ACC112 (cell line): ENCODE results near the gene ACOX1.

Experiments
- H2AFZ ChIP-seq: fragments of 200-600 bp; sonication (generic); one replicate; pipeline ENCODE4 v1.6.0; 2017; ENCODE audit warnings: antibody characterized with exemption, low read length; ENCODE audit not compliant: unreplicated experiment
- H3K27ac ChIP-seq: fragments of 200-600 bp; sonication (generic); 2 replicates; pipeline ENCODE4 v1.5.1; 2014; ENCODE audit warnings: low read depth, mild to moderate bottlenecking, antibody characterized with exemption, low read length, moderate library complexity
- H3K27me3 ChIP-seq: fragments of 200-600 bp; sonication (generic); 2 replicates; pipeline ENCODE4 v1.6.1; 2014; ENCODE audit warnings: mild to moderate bottlenecking, antibody characterized with exemption, low read length, moderate library complexity, mixed read lengths; ENCODE audit not compliant: insufficient read depth
- H3K36me3 ChIP-seq: fragments of 200-600 bp; sonication (generic); 2 replicates; pipeline ENCODE4 v1.6.1; 2016; ENCODE audit warnings: mild to moderate bottlenecking, antibody characterized with exemption, low read length, moderate library complexity, mixed read lengths; ENCODE audit not compliant: insufficient read depth
- H3K4me1 ChIP-seq: fragments of 200-600 bp; sonication (generic); one replicate; pipeline ENCODE4 v1.6.1; 2016; ENCODE audit warnings: low read length, mixed read lengths; ENCODE audit not compliant: insufficient read depth, unreplicated experiment, control insufficient read depth
- H3K4me3 ChIP-seq: fragments of 200-600 bp; sonication (generic); 2 replicates; pipeline ENCODE4 v1.5.1; 2014; ENCODE audit warnings: mild to moderate bottlenecking, low read depth, low read length
- H3K79me2 ChIP-seq: fragments of 200-600 bp; sonication (generic); one replicate; pipeline ENCODE4 v1.6.0; 2016; ENCODE audit warnings: low read length; ENCODE audit not compliant: control insufficient read depth, unreplicated experiment, insufficient read depth

Gene ACOX1

GRCh38 chr17:76018340-76018680 lies 39.3 kb upstream of the ACOX1 start:
- peaks cover 7% of the 10 kb centered on the region for H3K4me1 ChIP-seq
- no peak overlapping the region for H3K4me3 ChIP-seq
- no peaks in the 10 kb centered on the region for H3K36me3 ChIP-seq
- H3K27ac ChIP-seq, result no peak overlapping the region
- H3K79me2 ChIP-seq, result no peaks in the 10 kb centered on the region
- no peak overlapping the region for H2AFZ ChIP-seq
- no peaks in the 10 kb centered on the region; the same call in 1 of the 2 replicates for H3K27me3 ChIP-seq

- Histone ChIP-seq H3K36me3 (no peaks in the 10 kb centered on the region), H3K27ac (no peak overlapping the region), H3K4me1 (peaks cover 7% of the 10 kb centered on the region), H3K27me3 (no peaks in the 10 kb centered on the region; the same call in 1 of the 2 replicates), H2AFZ (no peak overlapping the region), H3K4me3 (no peak overlapping the region), H3K79me2 (no peaks in the 10 kb centered on the region)
Observed at GRCh38 chr17:76017481-76018339, 38.7 kb upstream of the ACOX1 start.

- Histone ChIP-seq H3K79me2 (no peaks in the 10 kb centered on the region), H3K4me1 (peaks cover 7% of the 10 kb centered on the region), H3K27me3 (no peaks in the 10 kb centered on the region; the same call in 1 of the 2 replicates), H3K27ac (no peak overlapping the region), H3K4me3 (no peak overlapping the region), H2AFZ (no peak overlapping the region), H3K36me3 (no peaks in the 10 kb centered on the region)
Observed at GRCh38 chr17:76014925-76015261, 35.9 kb upstream of the ACOX1 start.

GRCh38 chr17:76014100-76014924 lies 35.3 kb upstream of the ACOX1 start:
- Histone ChIP-seq H3K27ac (no peak overlapping the region), H2AFZ (no peak overlapping the region)

GRCh38 chr17:76013377-76013932 lies 34.5 kb upstream of the ACOX1 start:
- no peak overlapping the region for H2AFZ ChIP-seq
- no peaks in the 10 kb centered on the region; the same call in 1 of the 2 replicates for H3K27me3 ChIP-seq
- no peak overlapping the region for H3K4me3 ChIP-seq
- no peaks in the 10 kb centered on the region for H3K79me2 ChIP-seq
- H3K27ac ChIP-seq, result no peak overlapping the region
- H3K36me3 ChIP-seq, result no peaks in the 10 kb centered on the region
- H3K4me1 ChIP-seq, result peaks cover 7% of the 10 kb centered on the region

More at GRCh38 chr17:76014100-76014924, 35.3 kb upstream of the ACOX1 start:
- Histone ChIP-seq H3K27me3 (no peaks in the 10 kb centered on the region; the same call in 1 of the 2 replicates), H3K4me3 (no peak overlapping the region), H3K79me2 (no peaks in the 10 kb centered on the region), H3K4me1 (peaks cover 7% of the 10 kb centered on the region), H3K36me3 (no peaks in the 10 kb centered on the region)

- Histone ChIP-seq H3K27ac (no peak overlapping the region), H3K4me3 (no peak overlapping the region), H3K79me2 (no peaks in the 10 kb centered on the region), H2AFZ (no peak overlapping the region), H3K4me1 (peaks cover 7% of the 10 kb centered on the region), H3K27me3 (no peaks in the 10 kb centered on the region; the same call in 1 of the 2 replicates), H3K36me3 (no peaks in the 10 kb centered on the region)
Observed at GRCh38 chr17:76011951-76012350, 33.0 kb upstream of the ACOX1 start.

- Histone ChIP-seq H3K4me3 (no peak overlapping the region), H3K36me3 (no peaks in the 10 kb centered on the region), H3K4me1 (peaks cover 7% of the 10 kb centered on the region), H3K79me2 (no peaks in the 10 kb centered on the region), H2AFZ (no peak overlapping the region), H3K27ac (no peak overlapping the region), H3K27me3 (no peaks in the 10 kb centered on the region; the same call in 1 of the 2 replicates)
Observed at GRCh38 chr17:76009969-76010661, 31.1 kb upstream of the ACOX1 start.

- Histone ChIP-seq H3K27ac (no peak overlapping the region), H3K4me3 (no peak overlapping the region), H3K4me1 (peaks cover 7% of the 10 kb centered on the region), H3K79me2 (no peaks in the 10 kb centered on the region), H3K27me3 (no peaks in the 10 kb centered on the region; the same call in 1 of the 2 replicates), H2AFZ (no peak overlapping the region), H3K36me3 (no peaks in the 10 kb centered on the region)
Observed at GRCh38 chr17:76009447-76009846, 30.5 kb upstream of the ACOX1 start.

- no peak overlapping the region for H3K27ac ChIP-seq
- H3K4me1 ChIP-seq, result peaks cover 4% of the 10 kb centered on the region
- H3K36me3 ChIP-seq, result no peaks in the 10 kb centered on the region
- no peaks in the 10 kb centered on the region for H3K27me3 ChIP-seq
- H3K79me2 ChIP-seq, result no peaks in the 10 kb centered on the region
- H3K4me3 ChIP-seq, result no peak overlapping the region
- no peak overlapping the region for H2AFZ ChIP-seq
Observed at GRCh38 chr17:76008630-76009425, 29.9 kb upstream of the ACOX1 start.

GRCh38 chr17:76008208-76008607 lies 29.2 kb upstream of the ACOX1 start:
- Histone ChIP-seq H3K36me3 (no peaks in the 10 kb centered on the region), H3K27me3 (no peaks in the 10 kb centered on the region), H3K4me1 (no peaks in the 10 kb centered on the region)

More at GRCh38 chr17:76008208-76008607, 29.2 kb upstream of the ACOX1 start:
- H2AFZ ChIP-seq, result no peak overlapping the region
- H3K27ac ChIP-seq, result no peak overlapping the region
- H3K4me3 ChIP-seq, result no peak overlapping the region
- H3K79me2 ChIP-seq, result no peaks in the 10 kb centered on the region
